HepG2 (cell line): ENCODE results near the gene CDC42BPG. TPM values are rescaled to one million over a fixed set of nuclear protein-coding genes. Genes with fewer than 3 reads are reported as not detected.

Source experiments
- DPF2 ChIP-seq: sonication (generic); formaldehyde crosslinking; IDR thresholded peaks from 2 replicates; pipeline ENCODE4 v1.4.0; 2020; ENCODE audit warnings: mild to moderate bottlenecking, low read depth, missing genetic modification reagents, borderline replicate concordance
- ELF3 ChIP-seq: IDR thresholded peaks from 2 replicates; pipeline ENCODE4 v1.6.1; 2016; ENCODE audit warnings: missing genetic modification reagents, missing compliant biosample characterization
- ETV5 ChIP-seq: IDR thresholded peaks from 2 replicates; pipeline ENCODE4 v1.6.1; 2018; ENCODE audit warnings: missing biosample characterization, missing genetic modification reagents, inconsistent platforms, borderline replicate concordance
- FOXK1 ChIP-seq: sonication (generic); formaldehyde crosslinking; IDR thresholded peaks from 2 replicates; pipeline ENCODE4 v1.4.0; 2020; ENCODE audit warnings: low read depth, missing genetic modification reagents, borderline replicate concordance
- HNRNPLL ChIP-seq: fragments of 200-400 bp; formaldehyde crosslinking; IDR thresholded peaks from 2 replicates; pipeline ENCODE4 v1.6.1; 2017; ENCODE audit warnings: mild to moderate bottlenecking, low read depth, low read length; ENCODE audit not compliant: poor library complexity, severe bottlenecking
- JUNB ChIP-seq: sonication (generic); formaldehyde crosslinking; IDR thresholded peaks from 2 replicates; pipeline ENCODE4 v1.8.0; 2022; ENCODE audit warnings: missing genetic modification reagents, mild to moderate bottlenecking, borderline replicate concordance
- KLF6 ChIP-seq: IDR thresholded peaks from 2 replicates; pipeline ENCODE4 v1.8.0; 2016; ENCODE audit warnings: missing biosample characterization, missing genetic modification reagents
- PHF20 ChIP-seq: sonication (generic); formaldehyde crosslinking; IDR thresholded peaks from 2 replicates; pipeline ENCODE4 v1.5.0; 2020; ENCODE audit warnings: mild to moderate bottlenecking, missing genetic modification reagents
- POLR2A ChIP-seq, 2 experiments: IDR thresholded peaks; 2 replicates each; pipeline ENCODE4 v1.6.1; 2011; ENCODE audit warnings: low read depth in 2 of 2, low read length in 2 of 2, mild to moderate bottlenecking in 1 of 2, moderate library complexity in 1 of 2; ENCODE audit not compliant: insufficient read depth in 1 of 2
- PPARG ChIP-seq: conservative IDR thresholded peaks from 2 replicates; pipeline ENCODE4 v1.6.1; 2016; ENCODE audit warnings: missing biosample characterization, missing genetic modification reagents
- RCOR2 ChIP-seq: IDR thresholded peaks from 2 replicates; pipeline ENCODE4 v1.6.1; 2016; ENCODE audit warnings: missing biosample characterization, missing genetic modification reagents
- SAFB2 ChIP-seq: sonication (generic); formaldehyde crosslinking; IDR thresholded peaks from 2 replicates; pipeline ENCODE4 v1.5.1; 2020; ENCODE audit warnings: missing genetic modification reagents, low read depth, mild to moderate bottlenecking, borderline replicate concordance
- THAP11 ChIP-seq: IDR thresholded peaks from 2 replicates; pipeline ENCODE4 v1.6.1; 2016; ENCODE audit warnings: missing biosample characterization, missing genetic modification reagents
- ZFP36 ChIP-seq: fragments of 150-350 bp; IDR thresholded peaks from 2 replicates; pipeline ENCODE4 v1.6.1; 2018; ENCODE audit warnings: borderline replicate concordance, low read length, low read depth; ENCODE audit not compliant: partially characterized antibody
- ZFP62 ChIP-seq: sonication (generic); formaldehyde crosslinking; IDR thresholded peaks from 2 replicates; pipeline ENCODE4 v1.4.0; 2020; ENCODE audit warnings: missing genetic modification reagents
- ZNF121 ChIP-seq: sonication (generic); formaldehyde crosslinking; IDR thresholded peaks from 2 replicates; pipeline ENCODE4 v1.5.0; 2020; ENCODE audit warnings: mild to moderate bottlenecking, missing genetic modification reagents
- ZNF180 ChIP-seq: sonication (generic); formaldehyde crosslinking; IDR thresholded peaks from 2 replicates; pipeline ENCODE4 v1.4.0; 2020; ENCODE audit warnings: low read depth, missing genetic modification reagents, borderline replicate concordance
- ZNF263 ChIP-seq: sonication (generic); formaldehyde crosslinking; IDR thresholded peaks from 2 replicates; pipeline ENCODE4 v1.4.0; 2020; ENCODE audit warnings: missing genetic modification reagents
- ZNF329 ChIP-seq: sonication (generic); formaldehyde crosslinking; IDR thresholded peaks from 2 replicates; pipeline ENCODE4 v1.9.0; 2021; ENCODE audit warnings: low read depth, mild to moderate bottlenecking, missing genetic modification reagents
- ZNF367 ChIP-seq: sonication (generic); formaldehyde crosslinking; IDR thresholded peaks from 2 replicates; pipeline ENCODE4 v1.4.0; 2020; ENCODE audit warnings: missing genetic modification reagents, borderline replicate concordance
- polyA plus RNA-seq, 8 experiments: library from polyadenylated mRNA; depleted of rRNA in 3 of 8; stranded (reverse) in 7 of 8; unstranded in 1 of 8; fragments of >200 nt; fragmentation: Illumina TruSeq in 4 of 8; extraction: Trizol in 4 of 8; gene quantifications; 2 replicates each; pipeline versions ENCODE4 v1.2.1 to v1.2.3, GENCODE V29; 2011 to 2016; ENCODE audit warnings: low read depth in 4 of 8, missing spikeins in 1 of 8, mixed read lengths in 1 of 8; ENCODE audit not compliant: insufficient read depth in 1 of 8
- total RNA-seq, 5 experiments: library from RNA; depleted of rRNA; stranded (reverse); fragments of >200 nt; fragmentation: Illumina TruSeq; extraction: Trizol; gene quantifications; 2 replicates each; pipeline ENCODE4 v1.2.3, GENCODE V29; 2016; ENCODE audit warnings: low read depth in 1 of 5
- TF ChIP-seq, protein P1 (sequence below): sonication (generic); formaldehyde crosslinking; IDR thresholded peaks from 2 replicates; pipeline ENCODE4 v1.5.0; 2020; ENCODE audit warnings: missing genetic modification reagents, mild to moderate bottlenecking, borderline replicate concordance
- TF ChIP-seq, protein P2 (sequence below): sonication (generic); formaldehyde crosslinking; IDR thresholded peaks from 2 replicates; pipeline ENCODE4 v1.5.0; 2020; ENCODE audit warnings: mild to moderate bottlenecking, missing genetic modification reagents, borderline replicate concordance
- TF ChIP-seq, protein P3 (sequence below): sonication (generic); formaldehyde crosslinking; IDR thresholded peaks from 2 replicates; pipeline ENCODE4 v1.8.1; 2022; ENCODE audit warnings: mild to moderate bottlenecking, missing genetic modification reagents
- TF ChIP-seq, protein P4 (sequence below): sonication (generic); formaldehyde crosslinking; IDR thresholded peaks from 2 replicates; pipeline ENCODE4 v1.4.0; 2020; ENCODE audit warnings: mild to moderate bottlenecking, missing genetic modification reagents
- TF ChIP-seq, protein P5 (sequence below): sonication (generic); formaldehyde crosslinking; IDR thresholded peaks from 2 replicates; pipeline ENCODE4 v1.5.1; 2020; ENCODE audit warnings: missing genetic modification reagents, mild to moderate bottlenecking, borderline replicate concordance

Gene CDC42BPG
- total and polyA plus RNA-seq, 2 of the 13 experiments (the other 11 are each of a cell fraction or from before 2014, with no cell fraction given), result 0.55 to 1.4 TPM

DNA sequence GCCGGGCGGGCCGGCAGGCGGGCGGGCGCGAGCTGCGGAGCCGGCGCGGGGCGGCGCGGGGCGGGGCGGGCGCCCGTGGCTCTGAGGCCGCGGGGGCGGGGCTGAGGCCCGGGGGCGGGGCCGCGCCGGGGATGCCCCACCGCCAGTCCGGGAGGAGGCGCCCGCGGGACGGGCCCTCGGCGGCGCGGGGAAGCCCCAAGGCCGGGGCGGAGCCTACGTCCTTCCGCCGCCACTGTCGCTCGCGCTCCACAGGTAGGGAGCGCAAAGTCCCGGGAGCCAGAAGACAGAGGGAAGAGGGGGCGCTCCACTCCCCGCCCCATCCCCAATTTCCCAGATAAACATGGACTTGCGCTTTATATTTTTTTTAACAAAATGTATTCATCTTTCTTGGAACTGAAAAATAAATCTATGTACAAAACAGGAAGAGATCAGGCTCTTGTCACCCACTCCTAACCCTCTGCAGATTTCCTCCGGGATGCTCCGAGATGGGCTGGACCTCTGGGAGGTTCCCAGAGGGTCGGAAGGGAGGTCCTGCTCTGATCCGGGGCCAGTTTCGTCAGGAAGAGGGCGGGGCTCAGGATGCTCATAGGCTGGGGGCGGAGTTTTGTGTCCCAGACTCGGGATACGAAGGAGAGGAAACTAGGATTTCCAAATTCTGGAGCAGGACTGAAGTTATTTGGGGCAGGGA is 41.2 kb downstream of the CDC42BPG start, which contains the start of gene MAP4K2 (continued):
- TF ChIP-seq ZFP36 (no peak), RCOR2 (CRISPR knock-in tag) (no peak), KLF6 (CRISPR knock-in tag) (no peak), SAFB2 (no peak), ZFP62 (CRISPR knock-in tag) (no peak), FOXK1 (CRISPR knock-in tag) (no peak), POLR2A (IDR thresholded peaks at IDR 0.05; ENCODE audit: insufficient read depth in 1 of 2, low read depth in 2 of 2, low read length in 2 of 2) (0 out of 4 replicates have a peak, but pooled peaks of 1 of the 2 experiments have one; percentile 40), ZNF121 (CRISPR knock-in tag) (no peak), ELF3 (CRISPR knock-in tag) (0 out of 2 replicates have a peak, but pooled peaks have one; percentile 32), DPF2 (no peak), THAP11 (CRISPR knock-in tag) (peak; percentile 64), PHF20 (CRISPR knock-in tag) (0 out of 2 replicates have a peak, but pooled peaks have one; percentile 21), ZNF263 (no peak), JUNB (CRISPR knock-in tag) (no peak), ZNF367 (CRISPR knock-in tag) (no peak), HNRNPLL (peak; percentile 78), PPARG (no peak), ZNF180 (no peak), ZNF329 (no peak), ETV5 (CRISPR knock-in tag) (peak; percentile 48; the same call in 1 of the 2 replicates)
- TF ChIP-seq, protein P1, sequence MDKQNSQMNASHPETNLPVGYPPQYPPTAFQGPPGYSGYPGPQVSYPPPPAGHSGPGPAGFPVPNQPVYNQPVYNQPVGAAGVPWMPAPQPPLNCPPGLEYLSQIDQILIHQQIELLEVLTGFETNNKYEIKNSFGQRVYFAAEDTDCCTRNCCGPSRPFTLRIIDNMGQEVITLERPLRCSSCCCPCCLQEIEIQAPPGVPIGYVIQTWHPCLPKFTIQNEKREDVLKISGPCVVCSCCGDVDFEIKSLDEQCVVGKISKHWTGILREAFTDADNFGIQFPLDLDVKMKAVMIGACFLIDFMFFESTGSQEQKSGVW (CRISPR knock-in tag), result no peak
- TF ChIP-seq, protein P2, sequence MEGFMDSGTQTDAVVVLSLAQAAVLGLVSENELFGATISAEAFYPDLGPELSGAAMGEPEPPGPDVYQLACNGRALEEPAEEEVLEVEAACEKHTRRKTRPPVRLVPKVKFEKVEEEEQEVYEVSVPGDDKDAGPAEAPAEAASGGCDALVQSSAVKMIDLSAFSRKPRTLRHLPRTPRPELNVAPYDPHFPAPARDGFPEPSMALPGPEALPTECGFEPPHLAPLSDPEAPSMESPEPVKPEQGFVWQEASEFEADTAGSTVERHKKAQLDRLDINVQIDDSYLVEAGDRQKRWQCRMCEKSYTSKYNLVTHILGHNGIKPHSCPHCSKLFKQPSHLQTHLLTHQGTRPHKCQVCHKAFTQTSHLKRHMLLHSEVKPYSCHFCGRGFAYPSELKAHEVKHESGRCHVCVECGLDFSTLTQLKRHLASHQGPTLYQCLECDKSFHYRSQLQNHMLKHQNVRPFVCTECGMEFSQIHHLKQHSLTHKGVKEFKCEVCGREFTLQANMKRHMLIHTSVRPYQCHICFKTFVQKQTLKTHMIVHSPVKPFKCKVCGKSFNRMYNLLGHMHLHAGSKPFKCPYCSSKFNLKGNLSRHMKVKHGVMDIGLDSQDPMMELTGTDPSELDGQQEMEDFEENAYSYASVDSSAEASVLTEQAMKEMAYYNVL (CRISPR knock-in tag), result no peak
- TF ChIP-seq, protein P3, sequence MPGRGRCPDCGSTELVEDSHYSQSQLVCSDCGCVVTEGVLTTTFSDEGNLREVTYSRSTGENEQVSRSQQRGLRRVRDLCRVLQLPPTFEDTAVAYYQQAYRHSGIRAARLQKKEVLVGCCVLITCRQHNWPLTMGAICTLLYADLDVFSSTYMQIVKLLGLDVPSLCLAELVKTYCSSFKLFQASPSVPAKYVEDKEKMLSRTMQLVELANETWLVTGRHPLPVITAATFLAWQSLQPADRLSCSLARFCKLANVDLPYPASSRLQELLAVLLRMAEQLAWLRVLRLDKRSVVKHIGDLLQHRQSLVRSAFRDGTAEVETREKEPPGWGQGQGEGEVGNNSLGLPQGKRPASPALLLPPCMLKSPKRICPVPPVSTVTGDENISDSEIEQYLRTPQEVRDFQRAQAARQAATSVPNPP, result no peak
- TF ChIP-seq, protein P4, sequence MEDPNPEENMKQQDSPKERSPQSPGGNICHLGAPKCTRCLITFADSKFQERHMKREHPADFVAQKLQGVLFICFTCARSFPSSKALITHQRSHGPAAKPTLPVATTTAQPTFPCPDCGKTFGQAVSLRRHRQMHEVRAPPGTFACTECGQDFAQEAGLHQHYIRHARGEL, result no peak
- TF ChIP-seq, protein P5, sequence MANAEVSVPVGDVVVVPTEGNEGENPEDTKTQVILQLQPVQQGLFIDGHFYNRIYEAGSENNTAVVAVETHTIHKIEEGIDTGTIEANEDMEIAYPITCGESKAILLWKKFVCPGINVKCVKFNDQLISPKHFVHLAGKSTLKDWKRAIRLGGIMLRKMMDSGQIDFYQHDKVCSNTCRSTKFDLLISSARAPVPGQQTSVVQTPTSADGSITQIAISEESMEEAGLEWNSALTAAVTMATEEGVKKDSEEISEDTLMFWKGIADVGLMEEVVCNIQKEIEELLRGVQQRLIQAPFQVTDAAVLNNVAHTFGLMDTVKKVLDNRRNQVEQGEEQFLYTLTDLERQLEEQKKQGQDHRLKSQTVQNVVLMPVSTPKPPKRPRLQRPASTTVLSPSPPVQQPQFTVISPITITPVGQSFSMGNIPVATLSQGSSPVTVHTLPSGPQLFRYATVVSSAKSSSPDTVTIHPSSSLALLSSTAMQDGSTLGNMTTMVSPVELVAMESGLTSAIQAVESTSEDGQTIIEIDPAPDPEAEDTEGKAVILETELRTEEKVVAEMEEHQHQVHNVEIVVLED (CRISPR knock-in tag), result 0 out of 2 replicates have a peak, but pooled peaks have one; percentile 22
